ENCODE data around the gene AGBL4. TPM values are rescaled to one million over a fixed set of nuclear protein-coding genes. Genes with fewer than 3 reads are reported as not detected.

AGBL4 gene
- total RNA-seq, 4 donors from 2014 or later = not detected

- intact Hi-C loops (cut with DNase I; ENCODE audit: low total_unique reads) (no loop called here), in situ Hi-C loops (cut with MboI; ENCODE audit: low sequenced_read_pairs in 4 of 4) (no loop called here)
- no peak overlapping the region for H3K4me3 ChIP-seq
- no peaks in the 10 kb centered on the region for H3K4me1 ChIP-seq
- H3K27me3 ChIP-seq = no peaks in the 10 kb centered on the region
- DNase-seq (no peak), ATAC-seq (no peak)
- no peaks in the 10 kb centered on the region for H3K9me3 ChIP-seq
- TF ChIP-seq POLR2A (IDR thresholded peaks at IDR 0.05) (no peak), CTCF (IDR thresholded peaks at IDR 0.05 in 4 of 5, conservative IDR thresholded peaks at IDR 0.05 in 1 of 5) (no peak)
- no peak overlapping the region for H3K27ac ChIP-seq
- H3K36me3 ChIP-seq = no peaks in the 10 kb centered on the region
Observed at GRCh38 chr1:48600182-48600581, 1423.6 kb downstream of the AGBL4 start.

DNA sequence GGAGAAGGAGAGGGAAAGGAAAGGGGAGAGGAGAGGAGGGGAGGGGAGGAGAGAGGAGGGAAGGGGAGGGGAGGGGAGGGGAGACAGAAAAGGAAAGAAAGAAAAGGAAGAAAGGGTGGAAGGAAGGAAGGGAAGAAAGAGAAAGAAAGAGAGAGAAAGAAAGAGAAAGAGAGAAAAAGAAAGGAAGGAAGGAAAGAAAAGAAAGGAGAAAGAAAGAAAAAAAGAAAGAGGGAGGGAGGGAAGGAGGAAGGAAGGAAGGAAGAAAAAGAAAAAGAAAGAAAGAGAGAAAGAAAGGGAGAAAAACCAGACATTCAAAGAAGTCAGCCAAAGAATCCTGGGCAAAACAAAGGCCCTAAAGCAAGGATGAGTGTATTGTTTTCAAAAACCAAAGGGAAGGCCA is 1426.1 kb downstream of the AGBL4 start:
- no peaks in the 10 kb centered on the region for H3K9me3 ChIP-seq
- H3K27ac ChIP-seq = no peak overlapping the region
- DNase-seq (no peak), ATAC-seq (no peak)
- no peaks in the 10 kb centered on the region for H3K36me3 ChIP-seq
- no peaks in the 10 kb centered on the region for H3K27me3 ChIP-seq
- in situ Hi-C loops (cut with MboI; ENCODE audit: low sequenced_read_pairs in 4 of 4) (no loop called here), intact Hi-C loops (cut with DNase I; ENCODE audit: low total_unique reads) (no loop called here)
- no peaks in the 10 kb centered on the region for H3K4me1 ChIP-seq
- TF ChIP-seq CTCF (IDR thresholded peaks at IDR 0.05 in 4 of 5, conservative IDR thresholded peaks at IDR 0.05 in 1 of 5) (no peak), POLR2A (IDR thresholded peaks at IDR 0.05) (no peak)
- no peak overlapping the region for H3K4me3 ChIP-seq

DNA sequence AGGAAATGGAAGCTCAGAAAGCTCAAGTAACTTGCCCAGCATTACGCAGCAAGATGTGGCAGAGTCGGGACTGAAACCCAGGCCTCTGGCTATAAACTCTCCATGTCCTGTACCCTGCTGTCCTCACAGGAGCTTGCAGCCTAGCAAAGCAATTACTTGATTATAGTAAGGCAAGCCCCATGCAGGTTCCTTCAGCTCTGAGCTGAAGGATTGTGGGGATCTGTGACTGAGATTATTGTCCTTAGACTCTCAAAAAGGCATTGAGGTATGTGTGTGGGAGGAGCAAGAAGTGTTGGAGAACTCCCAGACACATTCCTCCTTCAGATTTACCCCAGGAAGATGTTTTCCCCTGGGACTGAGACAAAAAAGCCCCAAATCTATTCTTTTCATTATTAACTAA is 1427.7 kb downstream of the AGBL4 start:
- TF ChIP-seq CTCF (IDR thresholded peaks at IDR 0.05 in 4 of 5, conservative IDR thresholded peaks at IDR 0.05 in 1 of 5) = no peak
- TF ChIP-seq POLR2A (IDR thresholded peaks at IDR 0.05) = no peak
- no peak for DNase-seq
- Histone ChIP-seq H3K9me3 (no peaks in the 10 kb centered on the region), H3K4me3 (no peak overlapping the region), H3K4me1 (no peaks in the 10 kb centered on the region), H3K27me3 (no peaks in the 10 kb centered on the region), H3K36me3 (no peaks in the 10 kb centered on the region), H3K27ac (no peak overlapping the region)
- in situ Hi-C loops (cut with MboI; ENCODE audit: low sequenced_read_pairs in 4 of 4) = no loop called here
- ATAC-seq = no peak
- intact Hi-C loops (cut with DNase I; ENCODE audit: low total_unique reads) = no loop called here

DNA sequence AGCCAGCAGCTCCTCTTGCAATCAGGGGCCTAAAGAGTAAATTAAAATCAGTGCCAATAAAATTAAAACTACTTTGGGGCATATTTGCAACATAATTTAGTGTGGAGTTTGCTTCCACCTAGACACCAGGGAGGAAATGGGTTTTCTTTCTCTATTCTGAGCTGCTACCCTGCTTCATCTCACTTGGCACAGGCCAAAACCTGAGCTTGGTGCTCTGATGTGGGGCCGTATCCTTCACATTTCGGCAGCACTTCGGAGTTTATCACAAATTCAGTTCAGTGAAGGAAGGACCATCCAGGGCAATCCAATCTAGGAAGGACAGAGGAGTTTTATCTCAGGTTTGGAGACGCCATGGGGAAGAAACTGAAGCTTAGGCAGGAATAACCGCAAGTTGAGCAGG is 1428.1 kb downstream of the AGBL4 start:
- no peaks in the 10 kb centered on the region for H3K36me3 ChIP-seq
- ATAC-seq (no peak), DNase-seq (no peak)
- H3K27me3 ChIP-seq = no peaks in the 10 kb centered on the region
- H3K4me3 ChIP-seq = no peak overlapping the region
- TF ChIP-seq CTCF (IDR thresholded peaks at IDR 0.05 in 4 of 5, conservative IDR thresholded peaks at IDR 0.05 in 1 of 5) (no peak), POLR2A (IDR thresholded peaks at IDR 0.05) (no peak)
- in situ Hi-C loops (cut with MboI; ENCODE audit: low sequenced_read_pairs in 4 of 4) (no loop called here), intact Hi-C loops (cut with DNase I; ENCODE audit: low total_unique reads) (no loop called here)
- no peaks in the 10 kb centered on the region for H3K4me1 ChIP-seq
- no peak overlapping the region for H3K27ac ChIP-seq
- no peaks in the 10 kb centered on the region for H3K9me3 ChIP-seq

- no peak for ATAC-seq
- intact Hi-C loops (cut with DNase I; ENCODE audit: low total_unique reads) (no loop called here), in situ Hi-C loops (cut with MboI; ENCODE audit: low sequenced_read_pairs in 4 of 4) (no loop called here)
- no peak for DNase-seq
- Histone ChIP-seq H3K27me3 (no peaks in the 10 kb centered on the region), H3K36me3 (no peaks in the 10 kb centered on the region), H3K4me3 (no peak overlapping the region), H3K9me3 (no peaks in the 10 kb centered on the region), H3K4me1 (no peaks in the 10 kb centered on the region), H3K27ac (no peak overlapping the region)
- TF ChIP-seq POLR2A (IDR thresholded peaks at IDR 0.05) (no peak), CTCF (IDR thresholded peaks at IDR 0.05 in 4 of 5, conservative IDR thresholded peaks at IDR 0.05 in 1 of 5) (no peak)
Observed at GRCh38 chr1:48592330-48592729, 1431.4 kb downstream of the AGBL4 start.
